Activated effector memory CD4-positive, alpha-beta T cell treated with anti-CD3 and anti-CD28 coated beads, Interleukin-2, amount 50 U/mL, for 16 hours (primary cell): ENCODE results near the gene PPIB.
"Not testable (repeated sequence)": the region's sequence is repeated elsewhere in the genome, so short reads cannot be mapped to it uniquely, and the experiment has no call there.

ENCODE experiments used
- DNase-seq: peaks from one replicate; pipeline ENCODE4 v3.0.0-alpha.2; 2020

The PPIB gene

GRCh38 chr15:64137226-64137833 lies 25.5 kb downstream of the PPIB start:
- no peak for DNase-seq

GRCh38 chr15:64136347-64136746 lies 26.5 kb downstream of the PPIB start:
- no peak for DNase-seq

GRCh38 chr15:64134345-64134829 lies 28.4 kb downstream of the PPIB start:
- no peak for DNase-seq

- no peak for DNase-seq
Measured at GRCh38 chr15:64133623-64134344, 29.0 kb downstream of the PPIB start.

- no peak for DNase-seq
Measured at GRCh38 chr15:64132217-64132616, 30.6 kb downstream of the PPIB start.

GRCh38 chr15:64131547-64131946 lies 31.3 kb downstream of the PPIB start:
- DNase-seq = no peak

GRCh38 chr15:64130159-64130558 lies 32.7 kb downstream of the PPIB start:
- no peak for DNase-seq

- no peak for DNase-seq
Measured at GRCh38 chr15:64127521-64128270, 35.1 kb downstream of the PPIB start.

GRCh38 chr15:64125978-64126377 lies 36.8 kb downstream of the PPIB start:
- no peak for DNase-seq

GRCh38 chr15:64122936-64123351 lies 39.9 kb downstream of the PPIB start:
- no peak for DNase-seq

GRCh38 chr15:64122444-64122843 lies 40.4 kb downstream of the PPIB start:
- DNase-seq = no peak

GRCh38 chr15:64121614-64122013 lies 41.2 kb downstream of the PPIB start:
- DNase-seq = no peak

- DNase-seq = not testable (repeated sequence)
Measured at GRCh38 chr15:64120322-64120721, 42.5 kb downstream of the PPIB start.

GRCh38 chr15:64117759-64118487 lies 44.9 kb downstream of the PPIB start:
- no peak for DNase-seq

GRCh38 chr15:64112904-64113303 lies 49.9 kb downstream of the PPIB start:
- DNase-seq = no peak

GRCh38 chr15:64112073-64112772 lies 50.6 kb downstream of the PPIB start:
- DNase-seq = no peak

GRCh38 chr15:64111679-64112050 lies 51.2 kb downstream of the PPIB start:
- no peak for DNase-seq

GRCh38 chr15:64110950-64111678 lies 51.7 kb downstream of the PPIB start:
- DNase-seq = no peak

GRCh38 chr15:64110108-64110701 lies 52.6 kb downstream of the PPIB start:
- not testable (repeated sequence) for DNase-seq

- DNase-seq = no peak
Measured at GRCh38 chr15:64107337-64107736, 55.5 kb downstream of the PPIB start.
